Sigmoid colon (tissue), 7 donors: ENCODE results near the gene MEGF11. TPM values are rescaled to one million over a fixed set of nuclear protein-coding genes. Genes with fewer than 3 reads are reported as not detected.

Experiments used
- DNase-seq: peaks from one replicate; pipeline ENCODE4 v3.0.0-alpha.2; 2019
- H3K27ac ChIP-seq, 4 donors: fragments of 200-600 bp; sonication (generic); one replicate each; pipeline ENCODE4 v1.5.1; 2016 to 2019; ENCODE audit warnings: mild to moderate bottlenecking in 1 of 4
- H3K27me3 ChIP-seq, 3 donors: fragments of 200-600 bp; sonication (generic); one replicate each; pipeline ENCODE4 v1.5.1; 2019; ENCODE audit warnings: mild to moderate bottlenecking in 1 of 3
- H3K36me3 ChIP-seq, 4 donors: fragments of 200-600 bp; sonication (generic); one replicate each; pipeline ENCODE4 v1.5.1; 2016 to 2019
- H3K4me1 ChIP-seq, 4 donors: fragments of 200-600 bp; sonication (generic); one replicate each; pipeline ENCODE4 v1.5.1; 2017 to 2019
- H3K4me3 ChIP-seq, 4 donors: fragments of 200-600 bp; sonication (generic); one replicate each; pipeline ENCODE4 v1.5.1; 2017 to 2019; ENCODE audit warnings: mild to moderate bottlenecking in 2 of 4, moderate library complexity in 1 of 4
- H3K9me3 ChIP-seq, 4 donors: fragments of 200-600 bp in 3 of 4; sonication (generic) in 3 of 4; one replicate each; pipeline versions ENCODE4 v1.5.1 to v1.6.1; 2013 to 2019
- EP300 ChIP-seq, 4 donors: sonication (generic); formaldehyde crosslinking; IDR thresholded peaks; one replicate each; pipeline ENCODE4 v1.6.1; 2017; ENCODE audit warnings: antibody characterized with exemption in 4 of 4
- POLR2A ChIP-seq, 2 donors: fragments of 450-650 bp; IDR thresholded peaks; one replicate each; pipeline ENCODE4 v1.6.1; 2016; ENCODE audit warnings: antibody characterized with exemption in 2 of 2, mild to moderate bottlenecking in 2 of 2, moderate library complexity in 2 of 2
- POLR2AphosphoS5 ChIP-seq, 4 donors: sonication (generic); formaldehyde crosslinking; IDR thresholded peaks; one replicate each; pipeline ENCODE4 v1.6.1; 2017; ENCODE audit warnings: antibody characterized with exemption in 4 of 4
- WGBS, 2 donors: extraction: QIAGEN DNeasy Blood & Tissue Kit; methylation state at CpG; one replicate each; pipeline ENCODE4 v1.1.7; 2013; 5-methylcytosine and 5-hydroxymethylcytosine counted together
- intact Hi-C: fragments of 100-400 bp; cut with DNase I; formaldehyde crosslinking; loops from one replicate; pipeline ENCODE4 v1.15.1; 2023
- polyA plus RNA-seq, 3 donors: library from polyadenylated mRNA; stranded (reverse); fragments of 200-250 nt; gene quantifications; one replicate each; pipeline ENCODE4 v1.2.3, GENCODE V29; 2013
- total RNA-seq, 4 donors: library from RNA; depleted of rRNA; stranded (reverse); fragments of >200 nt; gene quantifications; one replicate each; pipeline ENCODE4 v1.1.0, GENCODE V29; 2016
- TF ChIP-seq, protein P1 (sequence below), 4 experiments: fragments of 450-650 bp in 3 of 4; fragments of 200-600 bp in 1 of 4; IDR thresholded peaks; one replicate each; pipeline ENCODE4 v1.5.1; 2016 to 2019; ENCODE audit warnings: antibody characterized with exemption in 4 of 4, mild to moderate bottlenecking in 3 of 4, moderate library complexity in 2 of 4
- donor health status: healthy with polysubstance abuse.
- donor health status: Bipolar disorder and iron deficiency.
- donor health status: healthy.

Gene MEGF11
- total and polyA plus RNA-seq, 7 donors = 0.04 TPM; not detected in 6

DNA sequence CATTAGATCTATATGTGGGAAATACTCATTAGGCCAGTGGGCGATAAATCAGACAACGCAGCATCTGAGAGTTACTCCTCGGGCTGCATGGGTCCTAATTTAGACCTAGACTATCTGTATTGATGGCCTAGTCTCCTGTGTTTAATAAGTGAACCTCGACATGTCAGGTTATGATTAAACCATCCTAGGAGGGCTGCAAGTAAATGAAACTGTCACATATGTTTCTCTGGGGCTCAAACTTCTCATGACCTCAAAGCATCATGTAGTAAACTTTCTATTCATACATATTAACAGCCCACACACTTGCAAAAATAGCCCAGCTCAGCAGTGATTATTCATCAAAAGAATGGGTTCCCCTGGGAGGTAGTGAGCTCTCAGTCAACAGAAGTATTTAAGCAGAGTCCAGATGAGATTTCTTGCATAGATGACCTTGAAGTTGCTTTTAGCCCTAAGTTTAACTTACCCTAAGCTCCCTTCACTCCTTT lies 332.7 kb downstream of the MEGF11 start:
- Histone ChIP-seq H3K4me1 (peaks cover 0 to 10% (median 7%) of the 10 kb centered on the region in 4 donors), H3K36me3 (no peaks in the 10 kb centered on the region), H3K27ac (no peak overlapping the region), H3K9me3 (no peaks in the 10 kb centered on the region), H3K27me3 (no peaks in the 10 kb centered on the region), H3K4me3 (no peak overlapping the region)
- no peak for DNase-seq
- TF ChIP-seq POLR2A (IDR thresholded peaks at IDR 0.05) (no peak), POLR2AphosphoS5 (IDR thresholded peaks at IDR 0.05) (no peak), EP300 (IDR thresholded peaks at IDR 0.05) (no peak)
- TF ChIP-seq, protein P1, sequence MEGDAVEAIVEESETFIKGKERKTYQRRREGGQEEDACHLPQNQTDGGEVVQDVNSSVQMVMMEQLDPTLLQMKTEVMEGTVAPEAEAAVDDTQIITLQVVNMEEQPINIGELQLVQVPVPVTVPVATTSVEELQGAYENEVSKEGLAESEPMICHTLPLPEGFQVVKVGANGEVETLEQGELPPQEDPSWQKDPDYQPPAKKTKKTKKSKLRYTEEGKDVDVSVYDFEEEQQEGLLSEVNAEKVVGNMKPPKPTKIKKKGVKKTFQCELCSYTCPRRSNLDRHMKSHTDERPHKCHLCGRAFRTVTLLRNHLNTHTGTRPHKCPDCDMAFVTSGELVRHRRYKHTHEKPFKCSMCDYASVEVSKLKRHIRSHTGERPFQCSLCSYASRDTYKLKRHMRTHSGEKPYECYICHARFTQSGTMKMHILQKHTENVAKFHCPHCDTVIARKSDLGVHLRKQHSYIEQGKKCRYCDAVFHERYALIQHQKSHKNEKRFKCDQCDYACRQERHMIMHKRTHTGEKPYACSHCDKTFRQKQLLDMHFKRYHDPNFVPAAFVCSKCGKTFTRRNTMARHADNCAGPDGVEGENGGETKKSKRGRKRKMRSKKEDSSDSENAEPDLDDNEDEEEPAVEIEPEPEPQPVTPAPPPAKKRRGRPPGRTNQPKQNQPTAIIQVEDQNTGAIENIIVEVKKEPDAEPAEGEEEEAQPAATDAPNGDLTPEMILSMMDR (IDR thresholded peaks at IDR 0.05) = no peak
- 75 to 86% methylated on average over 4 of the region's 4 CpGs for WGBS, 2 donors
- intact Hi-C loops = no loop called here

DNA sequence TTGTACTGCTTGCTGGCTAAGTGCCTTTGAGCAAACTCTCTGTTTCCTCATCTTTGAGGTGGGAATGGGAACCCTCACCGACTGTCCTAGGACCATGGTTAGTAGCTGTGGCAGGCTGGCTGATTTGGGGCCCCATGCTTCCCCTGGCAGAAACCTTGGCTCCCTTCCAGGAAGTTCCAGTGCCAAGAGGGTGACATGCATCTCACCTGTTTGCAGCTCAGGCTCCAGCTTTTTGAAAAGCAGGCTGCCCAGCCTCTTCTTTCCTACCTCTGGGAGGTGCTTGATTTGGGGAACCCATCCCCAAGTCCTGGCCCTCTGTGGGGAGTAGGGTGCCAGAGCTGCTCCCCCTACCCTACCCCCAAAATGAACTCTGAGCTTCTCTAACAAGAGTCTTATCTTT lies 333.4 kb downstream of the MEGF11 start:
- WGBS, 2 donors = 29 to 45% methylated on average over 1 of the region's 1 CpG
- intact Hi-C loops = no loop called here
- no peak for DNase-seq
- no peaks in the 10 kb centered on the region for H3K27me3 ChIP-seq
- no peak overlapping the region for H3K4me3 ChIP-seq
- no peaks in the 10 kb centered on the region for H3K36me3 ChIP-seq
- H3K4me1 ChIP-seq = peaks cover 0 to 10% (median 7%) of the 10 kb centered on the region in 4 donors
- H3K27ac ChIP-seq = no peak overlapping the region
- H3K9me3 ChIP-seq = no peaks in the 10 kb centered on the region
- TF ChIP-seq POLR2AphosphoS5 (IDR thresholded peaks at IDR 0.05) (no peak), EP300 (IDR thresholded peaks at IDR 0.05) (no peak), POLR2A (IDR thresholded peaks at IDR 0.05) (no peak)
- TF ChIP-seq, protein P1 (IDR thresholded peaks at IDR 0.05) = no peak

DNA sequence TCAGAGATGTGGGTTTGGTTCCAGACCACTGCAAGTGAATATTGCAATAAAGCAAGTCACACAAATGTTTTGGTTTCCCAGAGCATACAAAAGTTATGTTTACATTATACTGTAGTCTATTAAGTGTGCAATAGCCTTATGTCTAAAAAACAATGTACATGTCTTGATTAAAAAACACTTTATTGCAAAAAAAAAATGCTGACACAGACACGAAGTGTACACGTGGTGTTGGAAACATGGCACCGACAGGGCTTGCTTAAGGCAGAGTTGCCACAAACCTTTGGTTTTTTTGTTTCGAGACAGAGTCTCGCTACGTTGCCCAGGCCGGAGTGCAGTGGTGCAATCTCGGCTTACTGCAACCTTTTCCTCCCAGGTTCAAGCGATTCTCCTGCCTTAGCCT lies 334.2 kb downstream of the MEGF11 start:
- Histone ChIP-seq H3K4me3 (no peak overlapping the region), H3K36me3 (no peaks in the 10 kb centered on the region), H3K4me1 (peaks cover 0 to 10% (median 7%) of the 10 kb centered on the region in 4 donors), H3K27me3 (no peaks in the 10 kb centered on the region), H3K27ac (no peak overlapping the region), H3K9me3 (no peaks in the 10 kb centered on the region)
- TF ChIP-seq, protein P1 (IDR thresholded peaks at IDR 0.05) = no peak
- TF ChIP-seq POLR2A (IDR thresholded peaks at IDR 0.05) (no peak), EP300 (IDR thresholded peaks at IDR 0.05) (no peak), POLR2AphosphoS5 (IDR thresholded peaks at IDR 0.05) (no peak)
- DNase-seq = no peak
- intact Hi-C loops = no loop called here
- 95% methylated on average over 9 of the region's 9 CpGs for WGBS, 2 donors

DNA sequence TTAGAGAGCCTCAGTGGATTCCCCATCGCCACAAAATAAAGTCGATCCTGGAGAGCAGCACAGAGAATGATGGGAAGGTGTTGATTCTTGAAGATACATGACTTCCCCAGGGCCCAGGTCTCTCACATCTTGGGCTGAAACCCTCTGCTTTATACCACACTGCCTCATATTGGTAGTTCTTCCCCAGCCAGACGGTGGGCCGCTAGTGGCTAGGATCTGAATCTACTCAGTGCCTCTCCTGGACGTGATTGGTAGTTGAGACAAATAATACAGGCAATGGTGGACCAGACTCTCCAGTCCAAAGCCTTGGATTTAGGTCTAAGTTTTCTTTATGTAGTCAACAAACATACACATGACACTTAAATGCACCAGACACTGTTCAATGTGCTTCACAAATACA lies 334.6 kb downstream of the MEGF11 start:
- H3K27ac ChIP-seq = no peak overlapping the region

More for the DNA sequence above, 334.6 kb downstream of the MEGF11 start:
- H3K4me3 ChIP-seq = no peak overlapping the region
- TF ChIP-seq POLR2AphosphoS5 (IDR thresholded peaks at IDR 0.05) = no peak
- TF ChIP-seq, protein P1 (IDR thresholded peaks at IDR 0.05) = no peak
- no peak for TF ChIP-seq EP300 (IDR thresholded peaks at IDR 0.05)
- no peak for TF ChIP-seq POLR2A (IDR thresholded peaks at IDR 0.05)
- no peaks in the 10 kb centered on the region for H3K9me3 ChIP-seq
- peaks cover 0 to 10% (median 7%) of the 10 kb centered on the region in 4 donors for H3K4me1 ChIP-seq
- H3K27me3 ChIP-seq = no peaks in the 10 kb centered on the region
- DNase-seq = no peak
- no peaks in the 10 kb centered on the region for H3K36me3 ChIP-seq
- 94 to 97% methylated on average over 5 of the region's 5 CpGs for WGBS, 2 donors
- intact Hi-C loops = no loop called here
